Measurements from ENCODE around the gene HOXC6. TPM values are rescaled to one million over a fixed set of nuclear protein-coding genes. Genes with fewer than 3 reads are reported as not detected.
A peak's percentile ranks its signal among the peaks of the same experiment; 100 is the strongest.

The HOXC6 gene
- total RNA-seq, 1 donor from 2014 or later, result not detected

DNA sequence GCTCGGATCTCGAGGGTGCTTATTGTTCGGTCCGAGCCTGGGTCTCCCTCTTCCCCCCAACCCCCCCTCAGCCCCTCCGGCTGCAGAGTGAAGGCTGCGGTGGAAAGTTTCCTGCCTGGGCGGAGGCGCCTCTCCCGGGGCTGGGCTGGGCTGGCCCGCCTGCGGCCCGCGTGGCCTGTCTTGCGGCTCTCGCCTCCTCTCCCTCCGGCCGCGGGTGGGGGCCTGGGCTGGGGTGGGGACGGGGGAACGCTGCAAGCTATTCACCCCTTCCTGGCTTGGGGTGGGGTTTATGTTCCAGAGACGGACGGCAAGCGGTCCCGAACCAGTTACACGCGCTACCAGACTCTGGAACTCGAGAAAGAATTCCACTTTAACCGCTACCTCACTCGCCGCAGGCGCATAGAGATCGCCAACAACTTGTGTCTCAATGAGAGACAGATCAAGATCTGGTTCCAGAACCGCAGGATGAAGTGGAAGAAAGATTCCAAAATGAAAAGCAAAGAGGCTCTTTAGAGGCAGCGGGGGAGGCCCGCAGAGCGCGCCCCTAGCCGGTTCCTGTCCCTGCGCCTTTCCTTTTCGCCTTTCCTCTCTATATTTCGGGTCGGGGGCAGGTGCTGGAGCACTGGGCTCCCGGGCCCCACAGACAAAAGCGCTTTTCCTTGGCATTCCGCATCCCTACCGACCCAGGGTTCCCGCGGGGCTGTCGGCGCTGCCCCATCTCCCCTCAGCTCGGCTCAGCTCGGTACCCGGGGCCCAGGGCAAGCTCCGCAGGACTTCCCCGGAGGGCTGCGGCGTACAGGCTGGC lies 5.9 kb downstream of the HOXC6 start:
- Histone ChIP-seq H3K4me1 (peaks cover 34% of the 10 kb centered on the region), H3K27ac (replicated peaks) (no peak overlapping the region), H3K36me3 (no peaks in the 10 kb centered on the region), H3K9me3 (replicated peaks) (peaks cover 4% of the 10 kb centered on the region), H3K4me3 (peak overlapping the region; percentile 50), H3K27me3 (ENCODE audit: low read depth) (peaks cover 100% of the 10 kb centered on the region)
- intact Hi-C loops (cut with micrococcal nuclease), result no loop called here
- TF ChIP-seq, protein P1, sequence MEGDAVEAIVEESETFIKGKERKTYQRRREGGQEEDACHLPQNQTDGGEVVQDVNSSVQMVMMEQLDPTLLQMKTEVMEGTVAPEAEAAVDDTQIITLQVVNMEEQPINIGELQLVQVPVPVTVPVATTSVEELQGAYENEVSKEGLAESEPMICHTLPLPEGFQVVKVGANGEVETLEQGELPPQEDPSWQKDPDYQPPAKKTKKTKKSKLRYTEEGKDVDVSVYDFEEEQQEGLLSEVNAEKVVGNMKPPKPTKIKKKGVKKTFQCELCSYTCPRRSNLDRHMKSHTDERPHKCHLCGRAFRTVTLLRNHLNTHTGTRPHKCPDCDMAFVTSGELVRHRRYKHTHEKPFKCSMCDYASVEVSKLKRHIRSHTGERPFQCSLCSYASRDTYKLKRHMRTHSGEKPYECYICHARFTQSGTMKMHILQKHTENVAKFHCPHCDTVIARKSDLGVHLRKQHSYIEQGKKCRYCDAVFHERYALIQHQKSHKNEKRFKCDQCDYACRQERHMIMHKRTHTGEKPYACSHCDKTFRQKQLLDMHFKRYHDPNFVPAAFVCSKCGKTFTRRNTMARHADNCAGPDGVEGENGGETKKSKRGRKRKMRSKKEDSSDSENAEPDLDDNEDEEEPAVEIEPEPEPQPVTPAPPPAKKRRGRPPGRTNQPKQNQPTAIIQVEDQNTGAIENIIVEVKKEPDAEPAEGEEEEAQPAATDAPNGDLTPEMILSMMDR (IDR thresholded peaks at IDR 0.05; ENCODE audit: borderline replicate concordance), result no peak
- no peak for DNase-seq

DNA sequence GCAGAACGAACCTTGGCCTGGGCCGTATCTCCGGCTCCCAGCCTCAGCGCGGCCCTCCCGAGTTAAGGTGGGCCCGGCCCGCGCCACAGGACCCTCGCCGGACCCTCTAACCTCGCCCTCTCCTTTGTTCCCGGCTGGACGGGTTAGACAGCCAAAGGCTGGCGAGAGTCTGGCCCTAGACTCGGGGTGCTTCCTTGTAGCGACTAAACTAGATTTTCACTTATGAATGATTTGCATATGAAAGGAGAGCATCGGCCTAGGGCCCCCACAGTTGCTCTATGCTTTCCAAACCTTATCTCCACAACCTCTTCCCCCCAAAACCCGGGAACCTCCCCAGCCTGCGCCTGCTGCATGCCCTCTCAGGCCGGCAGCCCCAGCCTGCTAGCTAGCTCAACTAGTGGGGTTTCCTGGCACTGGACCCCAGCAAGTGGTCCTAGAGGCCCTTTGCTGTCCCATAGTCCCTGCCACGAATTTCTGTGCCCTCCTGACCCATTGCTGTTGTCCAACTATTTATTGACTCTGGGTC lies 6.6 kb downstream of the HOXC6 start:
- Histone ChIP-seq H3K27me3 (ENCODE audit: low read depth) (peaks cover 100% of the 10 kb centered on the region), H3K9me3 (replicated peaks) (peaks cover 4% of the 10 kb centered on the region), H3K27ac (replicated peaks) (no peak overlapping the region), H3K4me3 (no peak overlapping the region), H3K4me1 (peaks cover 28% of the 10 kb centered on the region), H3K36me3 (no peaks in the 10 kb centered on the region)
- intact Hi-C loops (cut with micrococcal nuclease), result no loop called here
- no peak for DNase-seq
- TF ChIP-seq, protein P1 (IDR thresholded peaks at IDR 0.05; ENCODE audit: borderline replicate concordance), result no peak

DNA sequence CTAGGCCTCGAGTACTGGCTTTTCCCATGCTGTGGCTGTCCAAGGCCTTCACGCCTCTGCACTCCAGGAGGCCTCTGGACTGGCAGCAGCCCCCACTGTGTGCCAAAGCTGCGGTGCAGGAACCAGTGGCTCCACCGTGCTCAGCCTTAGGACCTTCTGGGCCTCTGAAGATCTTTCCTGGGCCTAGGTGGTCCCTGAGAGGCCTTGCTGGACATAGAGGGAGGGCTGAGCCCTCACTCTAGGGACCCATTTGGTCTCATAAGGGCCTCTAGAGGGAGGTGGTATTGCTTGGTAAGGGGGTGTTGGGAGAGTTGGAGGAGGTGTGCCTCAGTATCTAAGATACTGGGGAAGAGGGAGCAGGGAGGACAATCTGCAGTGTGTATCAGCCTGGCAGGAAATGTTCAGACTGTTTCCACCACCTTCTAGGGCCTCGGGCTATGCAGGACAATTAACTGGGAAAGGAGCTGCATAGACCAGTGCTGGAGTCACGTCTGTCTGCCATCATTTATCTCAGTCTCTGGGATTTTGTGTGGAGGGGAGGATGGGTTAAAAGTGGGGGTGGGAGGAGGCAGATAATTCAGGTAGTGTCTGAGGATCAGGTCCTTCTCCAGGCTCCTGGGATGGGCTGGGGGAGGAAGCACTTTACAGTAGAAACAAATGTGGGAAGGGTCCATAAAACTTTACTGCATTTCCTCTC lies 7.5 kb downstream of the HOXC6 start:
- Histone ChIP-seq H3K4me3 (no peak overlapping the region), H3K9me3 (replicated peaks) (peaks cover 4% of the 10 kb centered on the region), H3K27ac (replicated peaks) (no peak overlapping the region), H3K36me3 (no peaks in the 10 kb centered on the region), H3K27me3 (ENCODE audit: low read depth) (peaks cover 100% of the 10 kb centered on the region), H3K4me1 (peaks cover 25% of the 10 kb centered on the region)
- intact Hi-C loops (cut with micrococcal nuclease), result no loop called here
- TF ChIP-seq, protein P1 (IDR thresholded peaks at IDR 0.05; ENCODE audit: borderline replicate concordance), result no peak
- DNase-seq, result no peak

DNA sequence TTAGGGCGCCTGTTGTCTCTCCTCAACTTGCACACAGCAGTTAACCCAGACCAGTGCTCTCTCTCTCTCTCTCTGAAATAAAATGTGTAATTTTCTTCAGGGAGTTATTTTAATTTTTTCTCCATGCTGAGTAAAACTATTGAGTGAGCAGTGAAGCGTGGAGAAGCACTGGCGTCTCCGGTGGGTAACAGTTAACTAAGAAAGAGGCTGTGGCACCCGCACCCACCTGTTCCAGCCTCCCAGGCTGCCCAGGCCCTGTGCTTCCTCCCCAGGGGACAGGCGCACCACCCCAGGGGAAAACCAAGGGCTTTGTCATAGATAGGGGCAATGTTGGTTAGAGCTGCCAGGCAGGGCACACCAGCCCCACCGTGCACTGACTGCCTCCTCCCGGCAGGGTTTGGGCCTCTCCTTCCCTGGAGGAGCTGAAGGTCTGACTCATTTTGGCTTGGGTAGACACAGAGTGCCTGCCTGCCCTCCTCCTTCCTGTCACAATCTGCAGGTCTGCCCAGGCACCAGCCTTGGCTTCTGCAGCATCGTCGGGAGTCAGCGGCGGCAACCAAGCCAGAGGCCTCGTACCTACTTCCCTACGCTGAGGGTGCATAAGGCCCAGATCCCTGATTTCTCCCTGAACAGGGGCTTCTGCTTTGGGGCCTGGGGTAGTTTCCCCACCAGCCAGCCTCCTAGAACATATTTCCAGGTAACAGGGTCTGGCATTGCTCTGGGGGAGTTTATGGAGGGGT lies 8.6 kb downstream of the HOXC6 start:
- TF ChIP-seq, protein P1 (IDR thresholded peaks at IDR 0.05; ENCODE audit: borderline replicate concordance), result no peak
- no peak overlapping the region for H3K4me3 ChIP-seq
- peaks cover 100% of the 10 kb centered on the region for H3K27me3 ChIP-seq (ENCODE audit: low read depth)
- no peak for DNase-seq
- intact Hi-C loops (cut with micrococcal nuclease), result no loop called here
- no peaks in the 10 kb centered on the region for H3K36me3 ChIP-seq
- peaks cover 4% of the 10 kb centered on the region for H3K9me3 ChIP-seq (replicated peaks)
- H3K4me1 ChIP-seq, result peaks cover 18% of the 10 kb centered on the region
- no peak overlapping the region for H3K27ac ChIP-seq (replicated peaks)

Data from left ventricle myocardium inferior (tissue), 1 donor.